H1 (cell line): ENCODE data around the gene TCF20. TPM values are rescaled to one million over a fixed set of nuclear protein-coding genes. Genes with fewer than 3 reads are reported as not detected.
A peak's percentile ranks its signal among the peaks of the same experiment; 100 is the strongest.

Experiments used
- CTCF ChIA-PET: fragments of 300-600 bp; sonication (Branson Sonifier 250); formaldehyde crosslinking; loops from one replicate; lab custom pipeline; 2021; ENCODE audit not compliant: partially characterized antibody; lab: Charles Lee
- POLR2A ChIA-PET: fragments of 300-600 bp; sonication (Branson Sonifier 250); formaldehyde crosslinking; loops from one replicate; lab custom pipeline; 2021; ENCODE audit warnings: inconsistent platforms; ENCODE audit not compliant: partially characterized antibody; lab: Charles Lee
- DNase-seq, 2 experiments: peaks; one replicate each; pipeline versions ENCODE4 v3.0.0 to v3.0.0-alpha.2; 2010 to 2022; ENCODE audit warnings: low spot score in 2 of 2, low read depth in 1 of 2, mixed read lengths in 1 of 2
- FAIRE-seq: peaks from 2 replicates; lab custom pipeline; 2011; peaks lifted over from hg19 to GRCh38; lab: Jason Lieb, UNC
- H2AFZ ChIP-seq: 2 replicates; pipeline ENCODE4 v1.8.1; 2012; ENCODE audit warnings: low read length, inconsistent platforms
- H2AK5ac ChIP-seq: 2 replicates; pipeline ENCODE4 v1.6.1; 2013; ENCODE audit warnings: low read depth, low read length
- H2BK120ac ChIP-seq: replicated peaks from 2 replicates; pipeline ENCODE3; 2013; ENCODE audit warnings: low read depth, low read length, inconsistent platforms
- H2BK12ac ChIP-seq: 2 replicates; pipeline ENCODE4 v1.6.1; 2013; ENCODE audit warnings: low read depth, low read length
- H2BK15ac ChIP-seq: 2 replicates; pipeline ENCODE4 v1.6.1; 2013; ENCODE audit warnings: low read length
- H2BK20ac ChIP-seq: 2 replicates; pipeline ENCODE4 v1.6.1; 2013; ENCODE audit warnings: low read length
- H2BK5ac ChIP-seq: 2 replicates; pipeline ENCODE4 v1.6.1; 2013; ENCODE audit warnings: low read depth, low read length
- H3K14ac ChIP-seq: 2 replicates; pipeline ENCODE4 v1.6.1; 2013; ENCODE audit warnings: inconsistent platforms; ENCODE audit not compliant: insufficient read length
- H3K18ac ChIP-seq: 2 replicates; pipeline ENCODE4 v1.6.1; 2013; ENCODE audit warnings: low read length; ENCODE audit errors: extremely low read depth
- H3K23ac ChIP-seq: 2 replicates; pipeline ENCODE4 v1.6.1; 2013; ENCODE audit warnings: inconsistent platforms; ENCODE audit not compliant: insufficient read length
- H3K23me2 ChIP-seq: 2 replicates; pipeline ENCODE4 v1.6.1; 2013; ENCODE audit warnings: low read depth, low read length
- H3K27ac ChIP-seq: 2 replicates; pipeline ENCODE4 v1.6.1; 2011; ENCODE audit warnings: low read depth, low read length, inconsistent platforms
- H3K27me3 ChIP-seq, 4 experiments: replicated peaks in 1 of 4; 1 replicate in 1 of 4; 2 replicates in 3 of 4; pipeline versions ENCODE4 v1.6.1 to v1.8.1; 2011 to 2013; ENCODE audit warnings: low read length in 3 of 4, mild to moderate bottlenecking in 3 of 4, inconsistent platforms in 2 of 4, mixed read lengths in 2 of 4, moderate library complexity in 1 of 4; ENCODE audit not compliant: control insufficient read depth in 3 of 4, insufficient read depth in 3 of 4; ENCODE audit errors: extremely low read depth in 1 of 4
- H3K36me3 ChIP-seq, 4 experiments: 2 replicates each; pipeline versions ENCODE4 v1.6.1 to v1.8.1; 2011 to 2013; ENCODE audit warnings: mild to moderate bottlenecking in 4 of 4, low read length in 3 of 4, moderate library complexity in 2 of 4, control low read depth in 1 of 4, inconsistent platforms in 1 of 4; ENCODE audit not compliant: insufficient read depth in 4 of 4, control insufficient read depth in 2 of 4
- H3K4ac ChIP-seq: replicated peaks from 2 replicates; pipeline ENCODE3; 2013; ENCODE audit warnings: low read length, low read depth, mixed read lengths, inconsistent platforms; ENCODE audit not compliant: insufficient read length
- H3K4me1 ChIP-seq, 4 experiments: replicated peaks in 1 of 4; 1 replicate in 1 of 4; 2 replicates in 3 of 4; pipeline versions ENCODE4 v1.6.1 to v1.8.1; 2011 to 2013; ENCODE audit warnings: low read length in 3 of 4, inconsistent platforms in 2 of 4, mixed read lengths in 1 of 4; ENCODE audit not compliant: insufficient read depth in 4 of 4, control insufficient read depth in 3 of 4
- H3K4me2 ChIP-seq, 2 experiments: 2 replicates each; pipeline versions ENCODE4 v1.6.1 to v1.8.1; 2011 to 2013; ENCODE audit warnings: low read depth in 2 of 2, low read length in 2 of 2, control low read depth in 1 of 2, inconsistent platforms in 1 of 2, mild to moderate bottlenecking in 1 of 2; ENCODE audit not compliant: insufficient read depth in 1 of 2
- H3K4me3 ChIP-seq, 4 experiments: fragments of 200-600, 300-600 bp in 1 of 4; sonication (generic), shearing (Covaris generic), sonication (Bioruptor Twin) in 1 of 4; 2 replicates each; pipeline versions ENCODE4 v1.5.1 to v1.8.1; 2011 to 2016; ENCODE audit warnings: low read length in 4 of 4, low read depth in 3 of 4, control low read depth in 2 of 4, inconsistent platforms in 2 of 4, mild to moderate bottlenecking in 2 of 4, mixed read lengths in 1 of 4, moderate library complexity in 1 of 4; ENCODE audit not compliant: insufficient read depth in 2 of 4; ENCODE audit errors: extremely low read depth in 1 of 4
- H3K56ac ChIP-seq: replicated peaks from 2 replicates; pipeline ENCODE3; 2013; ENCODE audit warnings: low read depth, mild to moderate bottlenecking, mixed read lengths, low read length, inconsistent platforms; ENCODE audit not compliant: insufficient read length
- H3K79me1 ChIP-seq: 2 replicates; pipeline ENCODE4 v1.6.1; 2013; ENCODE audit warnings: low read depth, low read length, control low read depth
- H3K79me2 ChIP-seq, 2 experiments: 2 replicates each; pipeline versions ENCODE4 v1.6.1 to v1.8.1; 2012 to 2013; ENCODE audit warnings: low read length in 2 of 2, mild to moderate bottlenecking in 2 of 2, inconsistent platforms in 1 of 2; ENCODE audit not compliant: insufficient read depth in 2 of 2, control insufficient read depth in 1 of 2
- H3K9ac ChIP-seq, 4 experiments: replicated peaks in 1 of 4; 1 replicate in 1 of 4; 2 replicates in 3 of 4; pipeline versions ENCODE4 v1.6.1 to v1.8.1; 2011 to 2013; ENCODE audit warnings: low read depth in 3 of 4, low read length in 3 of 4, control low read depth in 2 of 4, mild to moderate bottlenecking in 2 of 4, moderate library complexity in 2 of 4, inconsistent platforms in 1 of 4; ENCODE audit errors: extremely low read depth in 1 of 4
- H3K9me3 ChIP-seq, 2 experiments: 2 replicates each; pipeline versions ENCODE4 v1.6.1 to v1.8.1; 2012 to 2013; ENCODE audit warnings: mild to moderate bottlenecking in 2 of 2, moderate library complexity in 2 of 2, control low read depth in 1 of 2, inconsistent platforms in 1 of 2, low read depth in 1 of 2, low read length in 1 of 2, mixed read lengths in 1 of 2; ENCODE audit not compliant: insufficient read depth in 2 of 2
- H4K20me1 ChIP-seq, 2 experiments: replicated peaks in 1 of 2; 2 replicates each; pipeline versions ENCODE3 to v1.8.1; 2011 to 2013; ENCODE audit warnings: inconsistent platforms in 2 of 2, low read length in 2 of 2, mild to moderate bottlenecking in 1 of 2; ENCODE audit not compliant: insufficient read depth in 2 of 2, control insufficient read depth in 1 of 2
- H4K5ac ChIP-seq: 2 replicates; pipeline ENCODE4 v1.6.1; 2013; ENCODE audit warnings: low read length, low read depth, mixed read lengths, inconsistent platforms; ENCODE audit not compliant: insufficient read length
- H4K8ac ChIP-seq: 2 replicates; pipeline ENCODE4 v1.8.0; 2013; ENCODE audit warnings: mild to moderate bottlenecking, moderate library complexity, low read length, inconsistent platforms; ENCODE audit not compliant: insufficient read depth; ENCODE audit errors: extremely low read depth
- H4K91ac ChIP-seq: replicated peaks from 2 replicates; pipeline ENCODE3; 2013; ENCODE audit warnings: low read length, mixed read lengths, inconsistent platforms; ENCODE audit not compliant: insufficient read length
- BCL11A ChIP-seq, 2 experiments: IDR thresholded peaks; one replicate each; pipeline ENCODE4 v1.6.1; 2011; ENCODE audit warnings: low read depth in 2 of 2, low read length in 2 of 2, mild to moderate bottlenecking in 2 of 2
- CHD2 ChIP-seq: IDR thresholded peaks from 2 replicates; pipeline ENCODE4 v1.6.1; 2012; ENCODE audit warnings: low read length, improper control_type of control experiment
- CTBP2 ChIP-seq: IDR thresholded peaks from 2 replicates; pipeline ENCODE4 v1.7.0; 2011; ENCODE audit warnings: borderline replicate concordance, mild to moderate bottlenecking, moderate library complexity, mixed read lengths, low read length; ENCODE audit not compliant: insufficient read depth, insufficient read length
- EP300 ChIP-seq, 2 experiments: IDR thresholded peaks; 1 replicate in 1 of 2; 2 replicates in 1 of 2; pipeline ENCODE4 v1.6.1; 2011 to 2012; ENCODE audit warnings: low read depth in 2 of 2, low read length in 2 of 2, mild to moderate bottlenecking in 2 of 2, borderline replicate concordance in 1 of 2, inconsistent platforms in 1 of 2, moderate library complexity in 1 of 2
- EZH2 ChIP-seq: fragments of 200-600 bp; sonication (generic); IDR thresholded peaks from 2 replicates; pipeline ENCODE4 v1.7.1; 2012; ENCODE audit warnings: low read depth, mild to moderate bottlenecking, moderate library complexity, low read length, inconsistent platforms; ENCODE audit not compliant: severe bottlenecking
- JUN ChIP-seq: IDR thresholded peaks from 2 replicates; pipeline ENCODE4 v1.6.1; 2011; ENCODE audit warnings: low read depth, mild to moderate bottlenecking, improper control_type of control experiment, low read length
- NRF1 ChIP-seq: IDR thresholded peaks from 2 replicates; pipeline ENCODE4 v1.6.1; 2011; ENCODE audit warnings: mild to moderate bottlenecking, low read depth, low read length, improper control_type of control experiment
- POLR2AphosphoS5 ChIP-seq: IDR thresholded peaks from 2 replicates; pipeline ENCODE4 v1.6.1; 2011; ENCODE audit warnings: low read depth, low read length
- RAD21 ChIP-seq, 2 experiments: IDR thresholded peaks in 1 of 2; conservative IDR thresholded peaks in 1 of 2; 2 replicates each; pipeline ENCODE4 v1.6.1; 2011; ENCODE audit warnings: low read depth in 2 of 2, low read length in 2 of 2, improper control_type of control experiment in 1 of 2, inconsistent platforms in 1 of 2, mild to moderate bottlenecking in 1 of 2, moderate library complexity in 1 of 2
- SIX5 ChIP-seq: IDR thresholded peaks from 2 replicates; pipeline ENCODE4 v1.6.1; 2011; ENCODE audit warnings: mild to moderate bottlenecking, low read depth, low read length
- SRF ChIP-seq: IDR thresholded peaks from 2 replicates; pipeline ENCODE4 v1.6.1; 2011; ENCODE audit warnings: mild to moderate bottlenecking, low read depth, low read length, moderate library complexity
- TAF1 ChIP-seq: IDR thresholded peaks from 2 replicates; pipeline ENCODE4 v1.6.1; 2011; ENCODE audit warnings: mild to moderate bottlenecking, low read depth, low read length
- WGBS, 2 experiments: shearing (Covaris generic) in 1 of 2; methylation state at CpG; one replicate each; pipeline versions ENCODE4 v1.1.6 to v1.1.7; 2013 to 2015; ENCODE audit warnings: low lambda C conversion rate in 2 of 2, mixed read lengths in 2 of 2, inconsistent platforms in 1 of 2, low coverage in 1 of 2, missing lambda C conversion rate in 1 of 2; ENCODE audit not compliant: insufficient replicate concordance in 2 of 2, insufficient coverage in 1 of 2, insufficient read length in 1 of 2; ENCODE audit errors: extremely low coverage in 1 of 2, missing lambda C conversion rate in 1 of 2; 5-methylcytosine and 5-hydroxymethylcytosine counted together
- polyA plus RNA-seq, 7 experiments: library from polyadenylated mRNA; depleted of rRNA in 3 of 7; stranded (reverse) in 5 of 7; unstranded in 2 of 7; fragments of >200 nt in 5 of 7; fragments of 200-250 nt in 2 of 7; gene quantifications; 1 replicate in 5 of 7; 2 replicates in 1 of 7; 4 replicates in 1 of 7; pipeline versions ENCODE4 v1.2.1 to v1.2.3, GENCODE V29; 2011 to 2013; ENCODE audit warnings: missing spikeins in 2 of 7, mixed read lengths in 2 of 7
- total RNA-seq: library from RNA; stranded (reverse); fragmentation: NEBNext Ultra II Directional; extraction: Animal tissue kit (Norgen Biotek cat#: 25700); gene quantifications from 2 replicates; pipeline ENCODE4 v1.2.1, GENCODE V29; 2021
- TF ChIP-seq, protein P1 (sequence below): IDR thresholded peaks from 2 replicates; pipeline ENCODE4 v1.6.1; 2012; ENCODE audit warnings: inconsistent platforms

Gene TCF20
- total and polyA plus RNA-seq, 2 of the 8 experiments (the other 6 are each of a cell fraction or from before 2014, with no cell fraction given): 22.0 to 79.8 TPM

DNA sequence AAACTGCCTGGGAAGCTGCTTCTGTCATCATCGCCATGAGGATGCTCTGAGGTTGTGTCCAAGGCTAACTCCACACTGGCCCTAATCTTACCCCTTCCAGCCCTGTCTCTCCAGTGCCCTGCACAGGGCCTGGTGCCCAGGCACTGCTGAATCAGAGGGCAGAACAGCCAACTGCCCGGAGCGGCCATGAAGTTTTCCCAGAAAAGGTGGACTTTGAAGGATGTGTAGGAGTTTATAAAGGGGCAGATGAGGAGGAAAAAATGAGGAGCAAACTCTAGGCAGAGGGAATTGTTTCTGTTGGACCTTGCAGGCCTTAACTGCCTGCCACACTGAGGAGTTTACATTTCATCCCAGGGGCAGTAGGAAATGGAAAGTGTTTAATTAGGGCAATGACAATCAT lies 39.4 kb upstream of the TCF20 start:
- Histone ChIP-seq H3K4ac (no peak overlapping the region), H4K8ac (no peak overlapping the region), H2BK5ac (no peak overlapping the region), H4K91ac (no peak overlapping the region), H3K23ac (no peak overlapping the region), H3K23me2 (no peaks in the 10 kb centered on the region), H3K27me3 (peaks cover 0 to 5% (median 2%) of the 10 kb centered on the region in 4 experiments; a peak in 3 of 7 replicates), H3K27ac (no peak overlapping the region), H2BK20ac (no peak overlapping the region), H3K4me1 (peaks cover 0 to 24% (median 13%) of the 10 kb centered on the region in 4 experiments; a peak in 5 of 7 replicates), H4K5ac (no peak overlapping the region), H2AFZ (no peak overlapping the region), H3K56ac (no peak overlapping the region), H3K79me2 (no peaks in the 10 kb centered on the region), H2BK120ac (no peak overlapping the region), H2AK5ac (no peak overlapping the region), H3K4me3 (no peak overlapping the region), H3K4me2 (no peak overlapping the region), H2BK12ac (no peak overlapping the region), H3K18ac (no peak overlapping the region), H3K36me3 (no peaks in the 10 kb centered on the region), H3K14ac (no peak overlapping the region), H3K9me3 (no peaks in the 10 kb centered on the region), H2BK15ac (peak overlapping the region; percentile 40; the same call in 1 of the 2 replicates), H3K79me1 (0 out of 2 replicates have a peak, but pooled peaks cover 3% of the 10 kb centered on the region), H4K20me1 (peaks cover 2 to 18% of the 10 kb centered on the region in 2 experiments), H3K9ac (no peak overlapping the region)
- FAIRE-seq: no peak
- ChIA-PET CTCF (interaction anchor here (1.0 to 4.3 kb wide), 6 partner anchors 13 to 135 kb away, joined by 3 to 26 read pairs (median 4); partner anchors contain the start of gene NFAM1), POLR2A (no interaction called here)
- WGBS, 2 experiments: 93% methylated on average over 3 of the region's 3 CpGs; no CpG with 5 or more reads in 1 of the 2 experiments
- DNase-seq: no peak
- TF ChIP-seq CHD2 (no peak), POLR2AphosphoS5 (no peak), BCL11A (IDR thresholded peaks at IDR 0.05; ENCODE audit: low read depth in 2 of 2, low read length in 2 of 2) (no peak), JUN (no peak), EZH2 (no peak), TAF1 (no peak), SRF (no peak), EP300 (IDR thresholded peaks at IDR 0.05; ENCODE audit: borderline replicate concordance in 1 of 2, low read depth in 2 of 2, low read length in 2 of 2) (no peak), CTBP2 (no peak), RAD21 (IDR thresholded peaks at IDR 0.05 in 1 of 2, conservative IDR thresholded peaks at IDR 0.05 in 1 of 2; ENCODE audit: low read depth in 2 of 2, low read length in 2 of 2) (no peak), NRF1 (no peak), SIX5 (no peak)
- TF ChIP-seq, protein P1, sequence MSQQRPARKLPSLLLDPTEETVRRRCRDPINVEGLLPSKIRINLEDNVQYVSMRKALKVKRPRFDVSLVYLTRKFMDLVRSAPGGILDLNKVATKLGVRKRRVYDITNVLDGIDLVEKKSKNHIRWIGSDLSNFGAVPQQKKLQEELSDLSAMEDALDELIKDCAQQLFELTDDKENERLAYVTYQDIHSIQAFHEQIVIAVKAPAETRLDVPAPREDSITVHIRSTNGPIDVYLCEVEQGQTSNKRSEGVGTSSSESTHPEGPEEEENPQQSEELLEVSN: no peak
